ENCODE measurements around the gene SH3PXD2A. TPM values are rescaled to one million over a fixed set of nuclear protein-coding genes. Genes with fewer than 3 reads are reported as not detected.

Gene SH3PXD2A
- total RNA-seq, 1 experiment from 2014 or later = 54.9 TPM

GRCh38 chr10:103592186-103593021, 263.0 kb downstream of the SH3PXD2A start:
- ChIA-PET POLR2A (ENCODE audit: low non-redundant PET) (no interaction called here), CTCF (interaction anchor here (0.9 to 1.0 kb wide), 3 partner anchors 14 to 176 kb away, joined by 3 to 6 read pairs (median 6); no protein-coding TSS in a partner anchor)
- H3K4me1 ChIP-seq (ENCODE audit: insufficient read depth, low read length, poor library complexity, severe bottlenecking) = no peaks in the 10 kb centered on the region
- DNase-seq (ENCODE audit: low spot score) = peak; percentile 51
- no peaks in the 10 kb centered on the region for H3K9me3 ChIP-seq (ENCODE audit: low read depth, low read length, poor library complexity, severe bottlenecking)
- no peak overlapping the region for H3K4me3 ChIP-seq (ENCODE audit: low read depth, low read length, poor library complexity, severe bottlenecking)
- intact Hi-C loops (cut with micrococcal nuclease; ENCODE audit: unreplicated experiment) = loop anchor here (2.0 to 10.0 kb wide), 2 partner anchors 176 to 612 kb away; no protein-coding TSS in a partner anchor
- BruUV-seq (replicated peaks) = no TSS peak
- TF ChIP-seq CTCF (conservative IDR thresholded peaks at IDR 0.05; ENCODE audit: low read depth, low read length) (peak; percentile 75), EZH2 (IDR thresholded peaks at IDR 0.05; ENCODE audit: borderline replicate concordance, low read depth, low read length, poor library complexity, severe bottlenecking) (no peak)
- no peak overlapping the region for H3K27ac ChIP-seq (ENCODE audit: low read depth, low read length, poor library complexity, severe bottlenecking)
- H3K36me3 ChIP-seq (ENCODE audit: insufficient read depth, low read length, poor library complexity, severe bottlenecking) = no peaks in the 10 kb centered on the region
- no peaks in the 10 kb centered on the region for H3K27me3 ChIP-seq (replicated peaks; ENCODE audit: insufficient read depth, low read depth, low read length, poor library complexity)

- H3K4me1 ChIP-seq (ENCODE audit: insufficient read depth, low read length, poor library complexity, severe bottlenecking) = no peaks in the 10 kb centered on the region
- ChIA-PET POLR2A (ENCODE audit: low non-redundant PET) (no interaction called here), CTCF (no interaction called here)
- no peaks in the 10 kb centered on the region for H3K36me3 ChIP-seq (ENCODE audit: insufficient read depth, low read length, poor library complexity, severe bottlenecking)
- no peaks in the 10 kb centered on the region for H3K27me3 ChIP-seq (replicated peaks; ENCODE audit: insufficient read depth, low read depth, low read length, poor library complexity)
- no peak for DNase-seq (ENCODE audit: low spot score)
- BruUV-seq (replicated peaks) = no TSS peak
- no peak overlapping the region for H3K27ac ChIP-seq (ENCODE audit: low read depth, low read length, poor library complexity, severe bottlenecking)
- no peaks in the 10 kb centered on the region for H3K9me3 ChIP-seq (ENCODE audit: low read depth, low read length, poor library complexity, severe bottlenecking)
- intact Hi-C loops (cut with micrococcal nuclease; ENCODE audit: unreplicated experiment) = loop anchor here (10.0 kb wide), 1 partner anchor 614 kb away; no protein-coding TSS in a partner anchor
- TF ChIP-seq CTCF (conservative IDR thresholded peaks at IDR 0.05; ENCODE audit: low read depth, low read length) (no peak), EZH2 (IDR thresholded peaks at IDR 0.05; ENCODE audit: borderline replicate concordance, low read depth, low read length, poor library complexity, severe bottlenecking) (no peak)
- H3K4me3 ChIP-seq (ENCODE audit: low read depth, low read length, poor library complexity, severe bottlenecking) = no peak overlapping the region
Measured at GRCh38 chr10:103590744-103591291, 264.6 kb downstream of the SH3PXD2A start.

GRCh38 chr10:103590060-103590459, 265.3 kb downstream of the SH3PXD2A start:
- Histone ChIP-seq H3K27me3 (replicated peaks; ENCODE audit: insufficient read depth, low read depth, low read length, poor library complexity) (no peaks in the 10 kb centered on the region), H3K4me3 (ENCODE audit: low read depth, low read length, poor library complexity, severe bottlenecking) (no peak overlapping the region), H3K4me1 (ENCODE audit: insufficient read depth, low read length, poor library complexity, severe bottlenecking) (no peaks in the 10 kb centered on the region), H3K36me3 (ENCODE audit: insufficient read depth, low read length, poor library complexity, severe bottlenecking) (no peaks in the 10 kb centered on the region), H3K27ac (ENCODE audit: low read depth, low read length, poor library complexity, severe bottlenecking) (no peak overlapping the region), H3K9me3 (ENCODE audit: low read depth, low read length, poor library complexity, severe bottlenecking) (no peaks in the 10 kb centered on the region)
- DNase-seq (ENCODE audit: low spot score) = no peak
- intact Hi-C loops (cut with micrococcal nuclease; ENCODE audit: unreplicated experiment) = loop anchor here (10.0 kb wide), 1 partner anchor 615 kb away; no protein-coding TSS in a partner anchor
- ChIA-PET POLR2A (ENCODE audit: low non-redundant PET) (no interaction called here), CTCF (no interaction called here)
- no TSS peak for BruUV-seq (replicated peaks)
- TF ChIP-seq EZH2 (IDR thresholded peaks at IDR 0.05; ENCODE audit: borderline replicate concordance, low read depth, low read length, poor library complexity, severe bottlenecking) (no peak), CTCF (conservative IDR thresholded peaks at IDR 0.05; ENCODE audit: low read depth, low read length) (no peak)
